Measurements from ENCODE around the gene CD34. TPM values are rescaled to one million over a fixed set of nuclear protein-coding genes. Genes with fewer than 3 reads are reported as not detected.

Gene CD34
- total and polyA plus RNA-seq, 2 experiments from 2014 or later = 0.34 TPM; not detected in 1

- Histone ChIP-seq H2AFZ (no peak overlapping the region), H3K79me2 (ENCODE audit: insufficient read depth) (no peaks in the 10 kb centered on the region), H3K4me3 (no peak overlapping the region), H3K4me1 (ENCODE audit: insufficient read depth) (no peaks in the 10 kb centered on the region), H3K36me3 (ENCODE audit: low read depth) (no peaks in the 10 kb centered on the region), H4K20me1 (ENCODE audit: insufficient read depth) (no peaks in the 10 kb centered on the region), H3K27me3 (replicated peaks; ENCODE audit: insufficient read depth) (no peaks in the 10 kb centered on the region), H3K9me2 (ENCODE audit: insufficient read depth) (no peaks in the 10 kb centered on the region), H3K4me2 (ENCODE audit: unreplicated experiment) (no peak overlapping the region), H3K9ac (no peak overlapping the region), H3K27ac (no peak overlapping the region), H3K9me3 (ENCODE audit: low read depth) (no peaks in the 10 kb centered on the region), H3F3A (ENCODE audit: insufficient read depth) (no peaks in the 10 kb centered on the region)
- in situ Hi-C loops (cut with MboI) = no loop called here
- WGBS, 2 experiments (ENCODE audit: low coverage in 1 of 2, low lambda C conversion rate in 2 of 2, missing lambda C conversion rate in 2 of 2) = 45 to 50% methylated on average over 2 of the region's 2 CpGs
- no peak for DNase-seq
- TF ChIP-seq EZH2phosphoT487 (IDR thresholded peaks at IDR 0.05; ENCODE audit: insufficient read depth, low read depth) = no peak
- TF ChIP-seq EZH2 (IDR thresholded peaks at IDR 0.05; ENCODE audit: insufficient read depth, poor library complexity, severe bottlenecking) = no peak
Observed at GRCh38 chr1:207898260-207898659, 12.7 kb downstream of the CD34 start.

- H2AFZ ChIP-seq = no peak overlapping the region
- in situ Hi-C loops (cut with MboI) = no loop called here
- no peak for TF ChIP-seq EZH2 (IDR thresholded peaks at IDR 0.05; ENCODE audit: insufficient read depth, poor library complexity, severe bottlenecking)
- TF ChIP-seq EZH2phosphoT487 (IDR thresholded peaks at IDR 0.05; ENCODE audit: insufficient read depth, low read depth) = no peak
- no peaks in the 10 kb centered on the region for H3K27me3 ChIP-seq (replicated peaks; ENCODE audit: insufficient read depth)
- 0 to 9% methylated on average over 2 of the region's 2 CpGs for WGBS, 2 experiments (ENCODE audit: low coverage in 1 of 2, low lambda C conversion rate in 2 of 2, missing lambda C conversion rate in 2 of 2)
- H3K36me3 ChIP-seq (ENCODE audit: low read depth) = no peaks in the 10 kb centered on the region
- no peak overlapping the region for H3K4me3 ChIP-seq
- H3K4me1 ChIP-seq (ENCODE audit: insufficient read depth) = no peaks in the 10 kb centered on the region
- H3K79me2 ChIP-seq (ENCODE audit: insufficient read depth) = no peaks in the 10 kb centered on the region
- H4K20me1 ChIP-seq (ENCODE audit: insufficient read depth) = no peaks in the 10 kb centered on the region
- no peaks in the 10 kb centered on the region for H3K9me3 ChIP-seq (ENCODE audit: low read depth)
- no peak overlapping the region for H3K4me2 ChIP-seq (ENCODE audit: unreplicated experiment)
- no peak overlapping the region for H3K27ac ChIP-seq
- DNase-seq = peak; percentile 34
- H3K9me2 ChIP-seq (ENCODE audit: insufficient read depth) = no peaks in the 10 kb centered on the region
- no peaks in the 10 kb centered on the region for H3F3A ChIP-seq (ENCODE audit: insufficient read depth)
- H3K9ac ChIP-seq = no peak overlapping the region
Observed at GRCh38 chr1:207897188-207897587, 13.7 kb downstream of the CD34 start.

GRCh38 chr1:207896547-207896946 lies 14.4 kb downstream of the CD34 start:
- Histone ChIP-seq H3K27ac (no peak overlapping the region), H3K36me3 (ENCODE audit: low read depth) (no peaks in the 10 kb centered on the region), H3K27me3 (replicated peaks; ENCODE audit: insufficient read depth) (no peaks in the 10 kb centered on the region), H3K9ac (no peak overlapping the region), H3K79me2 (ENCODE audit: insufficient read depth) (no peaks in the 10 kb centered on the region), H3K4me1 (ENCODE audit: insufficient read depth) (no peaks in the 10 kb centered on the region), H3K9me3 (ENCODE audit: low read depth) (no peaks in the 10 kb centered on the region), H3K9me2 (ENCODE audit: insufficient read depth) (no peaks in the 10 kb centered on the region), H4K20me1 (ENCODE audit: insufficient read depth) (no peaks in the 10 kb centered on the region), H3K4me3 (no peak overlapping the region), H2AFZ (no peak overlapping the region), H3F3A (ENCODE audit: insufficient read depth) (0 out of 2 replicates have a peak, but pooled peaks cover 2% of the 10 kb centered on the region), H3K4me2 (ENCODE audit: unreplicated experiment) (no peak overlapping the region)
- in situ Hi-C loops (cut with MboI) = no loop called here
- no peak for TF ChIP-seq EZH2phosphoT487 (IDR thresholded peaks at IDR 0.05; ENCODE audit: insufficient read depth, low read depth)
- no peak for TF ChIP-seq EZH2 (IDR thresholded peaks at IDR 0.05; ENCODE audit: insufficient read depth, poor library complexity, severe bottlenecking)
- DNase-seq = no peak

GRCh38 chr1:207894704-207895103 lies 16.2 kb downstream of the CD34 start:
- no peaks in the 10 kb centered on the region for H3K27me3 ChIP-seq (replicated peaks; ENCODE audit: insufficient read depth)
- H2AFZ ChIP-seq = no peak overlapping the region
- TF ChIP-seq EZH2phosphoT487 (IDR thresholded peaks at IDR 0.05; ENCODE audit: insufficient read depth, low read depth) (no peak), EZH2 (IDR thresholded peaks at IDR 0.05; ENCODE audit: insufficient read depth, poor library complexity, severe bottlenecking) (no peak)
- no peak for DNase-seq
- H3K79me2 ChIP-seq (ENCODE audit: insufficient read depth) = no peaks in the 10 kb centered on the region
- H3K9me3 ChIP-seq (ENCODE audit: low read depth) = no peaks in the 10 kb centered on the region
- H3K27ac ChIP-seq = no peak overlapping the region
- 92 to 95% methylated on average over 2 of the region's 2 CpGs for WGBS, 2 experiments (ENCODE audit: low coverage in 1 of 2, low lambda C conversion rate in 2 of 2, missing lambda C conversion rate in 2 of 2)
- H4K20me1 ChIP-seq (ENCODE audit: insufficient read depth) = no peaks in the 10 kb centered on the region
- no peaks in the 10 kb centered on the region for H3K9me2 ChIP-seq (ENCODE audit: insufficient read depth)
- peaks cover 17% of the 10 kb centered on the region for H3K4me1 ChIP-seq (ENCODE audit: insufficient read depth)
- H3F3A ChIP-seq (ENCODE audit: insufficient read depth) = peaks cover 20% of the 10 kb centered on the region
- H3K4me2 ChIP-seq (ENCODE audit: unreplicated experiment) = no peak overlapping the region
- no peaks in the 10 kb centered on the region for H3K36me3 ChIP-seq (ENCODE audit: low read depth)
- H3K9ac ChIP-seq = no peak overlapping the region
- no peak overlapping the region for H3K4me3 ChIP-seq
- in situ Hi-C loops (cut with MboI) = no loop called here
